ENCODE data around the gene CSNK2A1.
A peak's percentile ranks its signal among the peaks of the same experiment; 100 is the strongest.
"Not testable (repeated sequence)": the region's sequence is repeated elsewhere in the genome, so short reads cannot be mapped to it uniquely, and the experiment has no call there.

Gene CSNK2A1

DNA sequence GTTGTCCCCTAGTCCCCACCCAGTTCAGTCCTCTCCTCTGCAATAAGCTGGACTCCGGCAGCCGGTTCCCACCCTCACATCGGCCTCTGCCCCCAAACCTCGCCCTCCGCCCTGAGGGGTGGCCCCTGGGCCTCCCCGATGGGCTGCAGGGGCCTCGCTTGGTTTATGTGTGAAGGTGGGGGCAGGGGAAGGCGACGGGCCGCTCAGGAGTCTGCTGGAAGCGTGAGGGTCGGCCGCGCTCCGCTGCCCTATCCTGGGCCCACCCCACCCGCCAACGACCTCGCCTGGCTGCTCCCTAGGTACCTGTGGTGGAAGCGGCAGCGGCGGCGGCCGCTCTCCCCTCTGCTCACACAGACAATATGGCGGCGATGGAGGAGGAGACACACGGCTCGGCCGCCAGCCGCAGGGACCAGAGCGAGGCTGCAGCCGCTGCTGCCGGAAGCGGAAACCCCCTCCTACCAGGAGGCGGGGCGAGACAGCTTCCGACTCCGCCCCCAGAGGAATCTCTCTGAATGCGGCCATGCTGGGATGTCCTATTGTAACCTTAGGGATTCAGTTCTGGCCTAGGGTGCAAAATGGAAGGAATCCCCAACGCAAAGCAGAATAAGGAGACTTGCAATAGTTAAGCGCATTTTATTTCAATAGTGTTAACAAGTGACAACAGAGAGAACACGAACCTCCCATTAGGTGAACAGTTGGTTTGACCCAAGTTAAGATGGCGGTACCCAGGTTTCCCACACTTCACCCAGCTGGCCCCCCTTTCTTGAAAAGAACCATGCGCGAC lies at the start of gene CSNK2A1:
CSNK2A1 (minus strand) TSS at position 422 of the 784 bp plus-strand sequence. CDS start 35,239 bp downstream, outside the sequence.
- DNase-seq = peak; percentile 88

DNA sequence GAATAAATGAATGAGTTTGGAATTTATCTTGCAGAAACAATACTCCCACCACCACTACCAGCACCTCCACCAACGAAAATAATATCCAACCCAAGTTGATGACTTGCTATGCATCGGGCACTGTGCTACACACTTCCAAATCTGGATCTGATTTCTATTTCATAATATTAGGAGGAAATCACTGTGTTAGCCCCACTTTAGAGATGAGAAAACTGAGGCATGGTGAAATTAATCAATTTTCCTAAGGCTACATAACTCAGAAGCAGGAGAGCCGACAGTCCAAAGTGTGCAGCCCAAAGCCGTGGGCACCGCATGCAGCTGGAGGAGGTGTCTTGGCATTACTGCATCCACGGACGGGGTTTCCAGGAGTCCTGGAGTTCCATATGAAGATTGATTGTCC lies 48.9 kb upstream of the CSNK2A1 start:
- DNase-seq = no peak

DNA sequence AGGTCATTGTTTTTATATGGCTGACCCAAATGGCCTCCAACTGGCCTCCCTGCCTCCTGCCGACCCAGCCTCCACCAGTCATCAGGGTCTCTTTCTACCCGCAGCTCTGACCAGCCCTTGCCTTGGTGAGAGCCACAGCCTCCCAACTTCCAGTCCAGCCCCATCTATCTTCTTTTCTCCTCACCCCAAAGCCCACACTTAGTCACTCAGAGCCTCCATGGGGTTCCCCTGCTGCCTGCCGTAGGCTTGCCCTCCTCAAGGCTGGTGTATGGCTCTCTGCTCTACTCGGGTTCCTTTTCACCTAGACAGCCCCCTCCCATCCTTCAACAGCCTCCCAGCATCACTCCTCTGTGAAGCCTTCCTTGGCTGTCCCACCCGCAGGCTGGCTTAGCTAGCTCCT lies 48.4 kb upstream of the CSNK2A1 start:
- DNase-seq = no peak

DNA sequence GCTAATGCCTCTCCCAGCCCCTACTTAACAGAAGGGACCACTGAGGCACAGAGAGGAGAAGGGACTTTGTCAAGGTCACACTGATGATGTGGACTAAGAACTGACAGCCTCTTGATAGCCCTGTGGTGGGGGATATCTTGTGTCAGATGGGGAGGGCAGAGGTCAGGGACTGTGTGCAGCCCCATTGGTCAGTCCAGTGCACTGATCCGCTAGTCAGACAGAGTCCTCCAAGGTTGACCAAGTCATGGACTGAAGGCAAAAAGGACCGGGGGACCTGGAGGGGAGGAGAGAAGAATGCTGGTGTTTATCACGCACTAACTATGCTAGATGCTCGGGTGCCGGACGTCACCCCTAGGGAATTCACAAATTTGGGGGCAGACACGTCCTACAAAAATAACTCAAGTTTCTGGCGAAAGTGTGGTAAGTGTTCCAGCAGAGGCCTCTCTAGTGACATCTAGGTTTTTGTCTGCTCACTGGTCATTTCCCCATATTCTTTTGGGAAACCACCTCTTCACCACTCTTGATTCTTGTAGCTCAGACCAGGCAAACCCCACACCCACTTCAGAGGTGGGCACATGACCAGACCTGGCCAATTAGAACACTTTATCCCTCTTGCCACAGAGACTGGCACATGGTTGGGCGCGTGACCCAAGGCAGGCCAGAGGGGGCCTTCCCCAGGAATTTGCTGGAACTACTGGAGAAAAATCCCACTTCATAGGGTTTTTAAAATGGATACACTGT lies 45.5 kb upstream of the CSNK2A1 start:
- DNase-seq = no peak

- no peak for DNase-seq
These were observed 44.9 kb upstream of the CSNK2A1 start for GRCh38 chr20:588476-588875.

DNA sequence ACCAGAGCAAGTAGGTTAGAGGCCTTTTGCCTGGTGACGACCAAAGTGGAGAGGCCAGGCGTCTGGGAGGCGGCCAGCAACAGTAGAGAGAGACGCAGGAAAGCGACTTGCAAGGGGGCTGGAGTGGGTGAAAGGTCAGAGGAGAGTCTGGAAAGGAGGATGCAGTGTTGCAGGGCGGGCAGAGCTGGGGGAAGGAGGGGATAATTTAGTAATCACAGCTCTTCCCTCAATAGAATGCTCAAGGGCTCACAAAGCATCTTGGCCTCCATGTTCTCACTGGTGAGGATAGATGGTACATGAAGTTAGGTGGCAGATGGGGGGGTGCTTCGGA lies 41.3 kb upstream of the CSNK2A1 start:
- no peak for DNase-seq

DNA sequence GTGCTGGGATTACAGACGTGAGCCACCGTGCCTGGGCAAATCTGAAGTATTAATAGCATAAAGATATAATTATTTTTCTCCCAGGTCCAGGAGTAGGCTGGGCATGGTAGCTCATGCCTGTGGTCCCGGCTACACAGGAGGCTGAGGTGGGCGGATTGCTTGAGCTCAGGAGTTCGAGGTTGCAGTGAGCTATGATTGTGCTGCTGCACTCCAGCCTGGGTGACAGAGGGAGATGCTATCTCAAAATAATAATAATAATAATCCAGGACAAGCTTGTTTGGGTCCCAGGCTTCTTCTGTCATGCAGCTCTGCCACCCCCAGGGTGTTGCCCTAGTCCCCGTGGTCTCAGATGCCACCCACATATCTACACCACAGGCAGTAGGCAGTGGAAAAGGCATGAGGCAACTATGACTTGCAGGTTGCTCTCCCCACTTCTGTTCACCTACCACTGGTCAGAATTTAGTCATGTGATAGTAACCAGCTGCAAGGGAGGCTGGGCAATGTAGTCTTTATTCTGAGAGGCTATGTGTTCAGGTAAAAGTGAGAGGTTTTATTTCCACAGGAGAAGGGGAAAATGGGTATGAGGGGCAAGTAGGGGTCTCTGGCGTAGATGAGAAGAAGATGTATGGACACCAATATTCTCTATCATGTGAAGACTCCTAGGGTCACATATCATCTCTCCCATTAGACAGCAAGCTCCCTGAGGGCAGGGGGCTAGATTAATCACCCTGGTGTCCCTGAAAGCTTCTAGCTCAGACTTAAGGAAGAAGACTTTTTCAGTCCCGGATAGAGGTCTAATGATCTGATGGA lies 40.8 kb upstream of the CSNK2A1 start:
- no peak for DNase-seq

DNA sequence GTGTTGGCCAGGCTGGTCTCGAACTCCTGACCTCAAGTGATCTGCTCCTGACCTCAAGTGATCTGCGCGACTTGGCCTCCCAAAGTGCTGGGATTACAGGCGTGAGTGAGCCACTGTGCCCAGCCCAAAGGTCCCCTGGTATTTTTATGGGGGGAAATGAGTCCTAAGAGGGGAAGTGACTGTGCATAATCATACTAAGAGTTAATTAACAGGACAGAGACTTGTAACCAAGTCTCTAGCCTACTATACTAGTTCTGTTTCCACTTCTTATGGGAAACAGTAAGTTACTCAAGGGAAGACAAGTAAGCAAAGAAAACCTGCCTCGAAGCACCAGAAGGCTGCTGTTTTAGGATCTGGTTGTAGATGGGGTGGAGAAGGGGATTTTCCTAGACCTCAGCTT lies 38.6 kb upstream of the CSNK2A1 start:
- DNase-seq = no peak

GRCh38 chr20:578940-579690 lies 35.5 kb upstream of the CSNK2A1 start:
- not testable (repeated sequence) for DNase-seq

DNA sequence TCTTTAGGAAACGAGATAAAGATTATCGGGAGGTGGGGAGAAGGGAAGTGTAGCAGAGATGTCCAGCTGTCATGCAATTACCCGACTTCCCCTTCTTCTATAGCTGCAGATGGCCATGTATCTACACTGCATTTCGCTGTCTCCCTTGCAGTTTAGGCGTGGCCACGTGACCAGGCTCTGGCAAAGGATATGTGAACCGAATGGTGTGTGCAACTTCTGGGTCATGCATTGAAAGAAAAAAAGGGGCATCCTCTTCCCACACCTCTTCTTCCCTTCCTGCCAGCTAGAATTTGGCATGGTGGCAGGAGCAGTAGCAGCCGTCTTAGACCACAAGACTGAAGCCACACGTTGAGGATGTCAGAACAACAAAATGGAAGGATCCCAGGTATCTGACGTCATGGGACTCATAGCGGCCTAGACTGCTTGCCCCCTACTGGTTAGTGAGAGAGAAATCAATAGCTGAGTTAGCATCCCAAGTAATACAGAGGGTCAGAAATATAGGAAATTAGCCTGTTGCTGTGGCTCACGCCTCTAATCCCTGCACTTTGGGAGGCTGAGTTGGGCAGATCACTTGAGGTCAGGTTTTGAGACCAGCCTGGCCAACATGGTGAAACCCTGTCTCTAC lies 33.7 kb upstream of the CSNK2A1 start:
- no peak for DNase-seq

DNA sequence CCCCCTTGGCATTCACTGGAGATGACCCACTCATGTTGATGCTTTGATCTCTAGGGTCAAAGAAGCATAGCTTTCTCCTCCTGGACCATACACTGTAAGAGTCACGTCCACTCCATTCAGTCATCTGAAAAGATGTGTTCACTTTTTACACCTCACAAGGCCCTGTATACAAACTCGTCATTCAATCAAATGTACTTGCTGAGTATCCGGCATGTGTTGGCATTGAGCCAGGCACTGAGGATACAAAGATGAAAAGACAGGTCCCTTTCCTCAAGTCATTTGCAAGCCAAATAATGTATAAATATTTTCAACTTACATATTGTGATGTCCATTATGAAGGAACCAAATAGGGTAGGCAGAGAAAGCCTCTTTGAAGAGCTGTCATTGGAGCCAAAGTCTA lies 32.6 kb upstream of the CSNK2A1 start:
- DNase-seq = no peak

DNA sequence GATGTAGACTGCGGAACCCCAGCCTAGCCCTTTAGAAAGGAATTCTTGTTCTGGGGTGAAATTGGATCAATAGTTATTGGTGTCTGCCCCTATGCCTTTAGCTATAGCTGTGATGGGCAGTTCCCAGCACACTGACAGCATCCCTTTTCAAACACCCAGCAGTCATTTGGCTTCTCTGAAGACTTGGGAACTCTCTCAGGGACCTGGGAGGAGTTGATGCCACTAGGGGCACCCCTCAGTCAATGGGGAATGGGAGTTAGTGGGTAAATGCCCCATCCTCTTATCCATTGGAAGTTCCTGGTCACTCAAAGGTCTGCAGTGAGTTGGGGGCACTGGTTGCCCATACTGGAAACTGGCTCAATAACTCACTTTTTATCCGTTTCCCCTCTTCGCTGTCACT lies 31.6 kb upstream of the CSNK2A1 start:
- no peak for DNase-seq

DNA sequence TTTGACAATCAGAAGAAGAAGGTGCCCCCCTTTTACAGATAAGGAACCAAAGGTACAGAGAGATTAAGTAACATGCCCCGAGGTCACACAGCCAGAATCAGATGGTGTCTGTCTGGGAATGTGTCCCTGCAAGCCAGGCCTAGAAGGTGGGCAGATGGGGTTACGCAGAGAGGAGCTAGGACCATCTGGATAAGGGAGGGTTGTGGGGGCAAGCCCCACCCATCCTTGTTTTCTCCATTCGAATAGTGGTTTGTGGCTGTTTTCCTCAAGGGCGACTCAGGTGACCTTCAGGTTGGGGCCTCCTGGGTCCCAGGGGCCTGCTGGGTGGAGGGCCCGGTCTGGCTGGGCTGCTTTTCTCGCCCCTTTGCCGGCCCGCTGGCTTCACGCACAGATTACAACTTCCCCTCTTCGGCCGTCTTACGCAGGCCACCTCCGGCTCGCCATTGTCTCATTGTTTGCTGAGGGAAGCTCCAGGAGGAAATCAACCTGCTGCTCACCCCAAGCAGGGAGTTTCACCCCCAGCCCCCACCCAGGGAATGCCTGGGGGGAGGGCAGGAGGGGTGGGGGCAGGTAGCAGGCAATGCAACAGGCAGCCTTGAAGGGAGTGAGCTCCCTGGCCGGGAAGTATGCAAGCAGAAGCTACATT lies 30.8 kb upstream of the CSNK2A1 start:
- no peak for DNase-seq

DNA sequence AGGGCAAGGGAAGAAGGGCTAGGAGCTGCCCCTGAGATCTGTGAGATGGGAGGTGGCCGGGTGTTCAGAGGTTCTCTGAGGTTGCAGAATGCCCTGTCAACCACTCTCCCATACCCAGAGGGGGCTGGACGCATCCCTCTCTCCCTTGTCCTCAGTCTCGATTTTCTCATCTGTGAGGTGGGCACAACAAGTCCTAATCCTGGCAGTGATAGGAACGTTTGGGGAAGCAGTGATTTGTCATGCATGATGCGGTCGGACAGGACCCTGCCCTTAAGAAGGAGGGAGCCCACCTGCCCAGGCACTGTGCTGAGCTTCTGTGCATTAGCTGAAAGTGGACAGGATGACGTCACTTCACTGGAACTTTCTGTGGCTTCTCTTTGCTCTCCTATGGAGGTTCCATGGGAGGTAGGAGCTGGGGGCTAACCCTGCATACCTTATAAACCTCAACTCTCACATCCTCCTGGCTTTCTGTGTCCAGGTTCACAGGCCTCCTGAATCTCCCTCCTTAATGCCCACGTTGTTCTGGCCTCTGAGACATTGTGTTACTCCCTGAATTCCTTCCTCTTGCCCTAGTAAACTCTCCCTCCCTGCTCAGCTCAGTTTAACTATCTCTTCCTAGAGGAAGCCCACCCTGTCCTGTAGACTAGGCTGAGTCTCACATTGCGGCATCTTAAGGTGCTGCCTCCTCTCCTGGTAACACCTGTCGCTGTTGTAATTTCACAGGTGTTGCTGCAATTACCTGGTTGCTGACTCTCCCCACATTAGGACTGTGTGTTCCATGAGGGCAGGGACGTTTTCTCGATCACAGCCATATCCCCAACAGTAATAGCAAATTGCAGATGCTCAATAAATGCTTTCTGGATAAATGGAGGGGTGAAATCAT lies 30.1 kb upstream of the CSNK2A1 start:
- DNase-seq = no peak

- DNase-seq = no peak
These were observed 29.1 kb upstream of the CSNK2A1 start for GRCh38 chr20:572727-573126.

DNA sequence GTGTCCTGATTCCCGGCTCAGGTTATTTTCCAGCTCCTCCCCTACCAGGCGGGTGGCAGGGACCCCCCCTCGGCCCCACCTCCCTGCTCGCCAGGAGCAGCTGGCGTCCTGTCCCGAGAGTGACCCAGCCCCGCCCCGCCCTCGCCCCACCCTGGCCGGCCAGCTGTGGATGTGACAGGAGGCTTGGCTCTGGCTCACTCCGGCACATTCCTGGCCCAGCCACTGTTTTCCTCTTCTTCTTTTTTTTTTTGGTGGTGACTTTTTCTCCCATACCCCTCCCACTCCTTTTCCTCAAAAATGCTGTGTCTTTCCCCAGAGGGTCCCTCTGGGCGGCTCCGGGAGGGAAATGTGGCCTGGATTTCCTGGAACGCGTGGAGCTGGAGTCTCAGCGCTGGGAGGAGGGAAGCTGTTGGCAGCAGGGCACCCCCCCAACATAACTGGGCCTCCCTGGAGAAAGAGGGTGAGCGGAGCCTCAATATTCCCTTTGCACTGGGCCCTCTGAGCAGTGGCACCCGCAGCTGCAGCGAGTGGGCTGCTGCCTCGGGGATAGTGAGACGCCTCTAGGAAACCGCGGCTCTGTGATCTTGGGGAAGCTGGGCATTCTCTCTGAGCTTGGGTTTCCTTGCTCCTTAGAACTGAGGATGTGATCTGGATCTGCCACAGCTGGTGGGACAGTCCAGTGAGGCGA lies 28.3 kb upstream of the CSNK2A1 start:
- DNase-seq = no peak

DNA sequence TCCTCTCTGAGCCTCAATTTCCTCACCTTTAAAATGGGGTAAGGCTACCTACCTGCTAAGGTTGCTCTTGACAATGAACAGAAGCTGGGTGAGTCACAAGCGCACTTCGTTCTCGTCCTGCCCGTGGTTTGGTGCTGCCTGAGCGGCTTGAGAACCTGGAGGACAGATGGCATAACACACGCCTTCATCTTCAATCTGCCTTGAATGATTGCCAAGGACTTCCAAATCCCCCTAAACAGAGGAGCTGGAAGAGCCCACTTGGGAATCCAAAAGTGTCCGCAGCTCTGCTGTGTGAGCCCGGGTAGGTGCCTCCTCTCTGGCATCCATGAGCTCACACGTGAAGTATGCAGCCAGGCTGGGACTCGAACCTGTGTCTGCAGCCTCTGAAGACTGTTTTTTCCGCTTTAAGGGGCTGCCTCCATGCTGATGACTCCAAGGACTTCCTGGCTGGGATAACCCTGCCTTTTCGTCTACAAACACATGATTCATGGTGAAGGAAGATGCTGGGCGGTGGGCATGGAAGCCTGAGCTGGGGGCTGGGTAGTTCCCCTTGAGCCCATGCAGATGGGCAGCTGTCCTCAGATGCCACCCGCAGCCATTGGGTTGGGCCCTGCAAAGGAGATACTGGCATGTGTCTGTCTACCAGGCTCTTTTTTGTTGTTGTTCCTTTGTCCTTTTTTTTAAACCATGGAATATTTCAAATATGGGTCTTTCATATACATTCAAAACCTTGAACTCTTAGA lies 25.3 kb upstream of the CSNK2A1 start:
- no peak for DNase-seq

DNA sequence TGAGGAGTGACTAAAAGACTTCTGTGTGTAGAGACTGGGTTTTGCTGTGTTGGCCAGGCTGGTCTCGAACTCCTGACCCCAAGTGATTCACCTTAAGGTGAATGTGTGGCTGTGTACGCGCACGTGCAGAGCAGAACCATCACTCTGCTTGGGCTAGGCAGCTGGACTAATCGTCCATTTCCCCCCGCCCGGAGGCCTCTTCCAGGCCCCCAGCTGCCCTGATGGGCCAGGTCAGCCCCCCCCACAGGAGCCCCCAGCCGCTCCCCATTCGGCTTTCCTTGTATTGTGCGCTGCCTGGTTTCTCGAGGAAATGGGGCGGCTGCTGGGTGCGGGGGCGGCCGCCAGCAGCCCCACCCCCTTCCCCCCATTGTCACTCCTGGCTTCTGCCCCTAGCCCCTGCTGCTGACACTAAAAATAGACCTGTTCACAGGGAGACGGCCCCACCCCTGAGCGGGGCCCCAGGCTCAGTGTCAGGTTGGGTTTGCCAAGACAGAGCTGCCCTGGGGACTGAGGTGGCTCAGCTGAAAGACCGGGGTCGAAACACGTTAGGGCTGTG lies 24.6 kb upstream of the CSNK2A1 start:
- no peak for DNase-seq

DNA sequence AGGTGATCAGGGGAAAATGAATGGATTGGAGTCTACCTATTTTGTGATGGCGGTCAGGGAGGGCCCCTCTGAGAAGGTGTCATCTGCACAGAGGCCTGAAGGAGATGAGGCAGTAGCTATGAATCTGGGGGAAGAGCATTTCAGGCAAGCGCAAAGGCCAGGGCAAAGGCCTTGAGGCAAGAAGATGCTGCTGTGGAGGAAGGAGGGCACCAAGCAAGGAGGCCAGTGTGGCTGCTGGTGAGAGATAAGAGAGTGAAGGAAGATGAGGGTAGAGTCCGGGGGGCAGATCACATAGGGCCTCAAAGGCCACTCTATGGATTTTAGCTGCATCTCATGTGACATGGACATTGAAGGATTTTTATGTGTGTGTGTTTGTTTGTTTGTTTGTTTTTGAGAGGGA lies 20.6 kb upstream of the CSNK2A1 start:
- DNase-seq = no peak

Data from NCI-H1436 treated with DMSO at 0.1 percent for 48 hours (cell line).